GM12872 (cell line): Measurements from ENCODE around the gene STK32C.

ENCODE experiments used
- TF ChIP-seq, protein P1 (sequence below): IDR thresholded peaks from 3 replicates; pipeline ENCODE4 v1.5.1; 2011; ENCODE audit warnings: low read depth, mild to moderate bottlenecking, low read length, moderate library complexity; ENCODE audit not compliant: insufficient read depth

STK32C gene

DNA sequence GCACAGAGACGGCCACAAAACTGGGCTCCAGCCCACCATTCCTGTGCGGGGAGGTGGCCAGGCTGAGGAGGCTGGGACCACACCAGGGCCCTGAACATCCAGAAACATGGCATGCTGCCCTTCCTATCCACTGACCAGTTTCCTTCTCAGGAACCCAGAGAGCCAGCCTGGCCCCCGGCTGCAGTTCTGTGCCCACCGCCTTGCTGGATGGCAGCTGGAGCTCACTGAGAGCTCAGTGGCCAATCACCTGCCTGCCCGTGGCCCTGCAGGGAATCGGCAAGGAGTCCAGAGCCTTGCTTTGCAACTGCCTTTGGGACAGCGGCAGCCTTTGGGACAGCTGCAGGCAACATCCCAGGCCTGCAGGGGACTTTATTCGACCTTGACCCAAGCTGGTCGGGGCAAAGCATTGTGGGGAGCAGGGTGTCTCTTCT lies 30.4 kb downstream of the STK32C start:
- TF ChIP-seq, protein P1, sequence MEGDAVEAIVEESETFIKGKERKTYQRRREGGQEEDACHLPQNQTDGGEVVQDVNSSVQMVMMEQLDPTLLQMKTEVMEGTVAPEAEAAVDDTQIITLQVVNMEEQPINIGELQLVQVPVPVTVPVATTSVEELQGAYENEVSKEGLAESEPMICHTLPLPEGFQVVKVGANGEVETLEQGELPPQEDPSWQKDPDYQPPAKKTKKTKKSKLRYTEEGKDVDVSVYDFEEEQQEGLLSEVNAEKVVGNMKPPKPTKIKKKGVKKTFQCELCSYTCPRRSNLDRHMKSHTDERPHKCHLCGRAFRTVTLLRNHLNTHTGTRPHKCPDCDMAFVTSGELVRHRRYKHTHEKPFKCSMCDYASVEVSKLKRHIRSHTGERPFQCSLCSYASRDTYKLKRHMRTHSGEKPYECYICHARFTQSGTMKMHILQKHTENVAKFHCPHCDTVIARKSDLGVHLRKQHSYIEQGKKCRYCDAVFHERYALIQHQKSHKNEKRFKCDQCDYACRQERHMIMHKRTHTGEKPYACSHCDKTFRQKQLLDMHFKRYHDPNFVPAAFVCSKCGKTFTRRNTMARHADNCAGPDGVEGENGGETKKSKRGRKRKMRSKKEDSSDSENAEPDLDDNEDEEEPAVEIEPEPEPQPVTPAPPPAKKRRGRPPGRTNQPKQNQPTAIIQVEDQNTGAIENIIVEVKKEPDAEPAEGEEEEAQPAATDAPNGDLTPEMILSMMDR = no peak

GRCh38 chr10:132276706-132277105 lies 31.0 kb downstream of the STK32C start:
- TF ChIP-seq, protein P1 = no peak

DNA sequence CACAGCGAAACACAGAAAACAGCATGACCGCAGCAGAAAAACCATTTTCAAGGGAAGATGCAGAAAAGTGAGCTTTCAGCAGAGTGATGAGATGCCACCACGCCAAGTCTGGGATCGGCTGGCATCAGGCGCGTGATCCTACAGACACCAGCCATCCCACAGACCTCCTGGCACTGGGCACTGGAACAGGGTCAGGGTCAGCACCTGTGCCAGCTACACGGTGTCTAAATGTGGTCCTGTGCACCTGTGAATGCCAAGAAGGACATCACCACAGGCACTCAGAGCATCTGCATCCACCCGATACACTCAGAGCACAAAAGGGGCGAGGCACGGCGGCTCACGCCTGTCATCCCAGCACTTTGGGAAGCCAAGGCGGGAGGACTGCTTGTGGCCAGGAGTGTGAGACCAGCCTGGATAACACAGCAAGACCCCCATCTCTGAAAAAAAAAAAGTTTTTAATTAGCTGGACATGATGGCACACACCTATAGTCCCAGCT lies 31.5 kb downstream of the STK32C start:
- TF ChIP-seq, protein P1 = no peak

- TF ChIP-seq, protein P1 = no peak
Observed at GRCh38 chr10:132275426-132276178, 32.1 kb downstream of the STK32C start.

DNA sequence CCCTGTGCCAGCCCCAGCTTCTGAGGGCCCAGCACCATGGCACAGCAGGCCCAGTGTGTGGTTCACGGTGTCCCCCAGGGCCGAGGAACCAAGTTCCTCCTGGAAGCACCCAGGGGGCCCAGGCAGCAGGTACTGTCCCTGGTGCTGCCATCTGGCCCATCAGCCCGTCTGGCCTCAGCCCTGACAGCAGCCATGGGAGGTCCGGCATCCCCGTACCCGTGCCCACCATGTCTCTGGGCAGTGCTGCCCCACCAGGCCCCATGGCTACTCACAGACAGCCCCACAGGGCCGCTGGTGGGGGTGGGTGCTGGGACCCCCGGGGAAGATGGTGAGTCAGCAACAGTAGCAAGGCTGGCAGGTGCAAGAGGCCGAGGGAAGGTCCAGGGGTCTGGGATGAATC lies 32.8 kb downstream of the STK32C start:
- TF ChIP-seq, protein P1 = no peak

- TF ChIP-seq, protein P1 = no peak
Observed at GRCh38 chr10:132274581-132274980, 33.2 kb downstream of the STK32C start.

- TF ChIP-seq, protein P1 = no peak
Observed at GRCh38 chr10:132273966-132274365, 33.8 kb downstream of the STK32C start.
